Lung (tissue), 12 donors: ENCODE results near the gene SLC16A13. TPM values are rescaled to one million over a fixed set of nuclear protein-coding genes. Genes with fewer than 3 reads are reported as not detected.
A peak's percentile ranks its signal among the peaks of the same experiment; 100 is the strongest.

ENCODE experiments used
- ATAC-seq: fragments of 200-7000 bp; cut with Tn5 transposase; one replicate; pipeline ENCODE4 v1.9.1; 2020; ENCODE audit warnings: moderate number of reproducible peaks; ENCODE audit not compliant: insufficient read depth, low FRiP score
- DNase-seq, 3 donors: peaks; one replicate each; pipeline ENCODE4 v3.0.0-alpha.2; 2013 to 2017
- H3K27ac ChIP-seq, 2 donors: one replicate each; pipeline ENCODE4 v1.5.1; 2013; ENCODE audit warnings: mild to moderate bottlenecking in 2 of 2, moderate library complexity in 2 of 2, control low read depth in 1 of 2, inconsistent platforms in 1 of 2, low read depth in 1 of 2, low read length in 1 of 2
- H3K27me3 ChIP-seq, 3 donors: one replicate each; pipeline ENCODE4 v1.5.1; 2013; ENCODE audit warnings: low read length in 2 of 3; ENCODE audit not compliant: control insufficient read depth in 3 of 3, insufficient read depth in 3 of 3
- H3K36me3 ChIP-seq, 4 donors: one replicate each; pipeline ENCODE4 v1.5.1; 2013; ENCODE audit warnings: low read length in 4 of 4, mild to moderate bottlenecking in 1 of 4, moderate library complexity in 1 of 4; ENCODE audit not compliant: control insufficient read depth in 4 of 4, insufficient read depth in 4 of 4
- H3K4me1 ChIP-seq, 5 donors: one replicate each; pipeline ENCODE4 v1.5.1; 2013; ENCODE audit warnings: low read length in 5 of 5, mild to moderate bottlenecking in 2 of 5, moderate library complexity in 1 of 5; ENCODE audit not compliant: control insufficient read depth in 5 of 5, insufficient read depth in 5 of 5
- H3K4me3 ChIP-seq: one replicate; pipeline ENCODE4 v1.5.1; 2013; ENCODE audit warnings: mild to moderate bottlenecking, control low read depth, moderate library complexity
- H3K9ac ChIP-seq, 2 donors: one replicate each; pipeline ENCODE4 v1.5.1; 2013; ENCODE audit warnings: low read length in 2 of 2, control low read depth in 1 of 2; ENCODE audit not compliant: insufficient read depth in 1 of 2
- H3K9me3 ChIP-seq, 4 donors: one replicate each; pipeline ENCODE4 v1.5.1; 2013; ENCODE audit warnings: low read length in 3 of 4, mild to moderate bottlenecking in 1 of 4, moderate library complexity in 1 of 4; ENCODE audit not compliant: control insufficient read depth in 4 of 4, insufficient read depth in 3 of 4
- WGBS, 2 donors: extraction: QIAGEN DNeasy Blood & Tissue Kit; methylation state at CpG; one replicate each; pipeline ENCODE4 v1.1.7; 2013; 5-methylcytosine and 5-hydroxymethylcytosine counted together
- polyA plus RNA-seq, 2 donors: library from polyadenylated mRNA; stranded (reverse); fragments of 200-250 nt; gene quantifications; one replicate each; pipeline ENCODE4 v1.2.1, GENCODE V29; 2013
- total RNA-seq, 2 donors: library from RNA; depleted of rRNA in 1 of 2; stranded (reverse); fragments of >200 nt in 1 of 2; gene quantifications; one replicate each; pipeline ENCODE4 v1.2.1, GENCODE V29; 2014 to 2021
- TF ChIP-seq, protein P1 (sequence below): IDR thresholded peaks from 2 replicates; pipeline ENCODE4 v1.5.1; 2012; ENCODE audit warnings: mild to moderate bottlenecking; ENCODE audit errors: control extremely low read depth, extremely low read depth
- donor health status: control.
- donor health status: control.
- donor health status: Bipolar disorder and iron deficiency.
- donor health status: healthy.
- donor health status: DM: yes; HTN: yes; CAD: no.

SLC16A13 gene
- total and polyA plus RNA-seq, 4 donors: 1.3 to 23.6 (median 6.3) TPM

DNA sequence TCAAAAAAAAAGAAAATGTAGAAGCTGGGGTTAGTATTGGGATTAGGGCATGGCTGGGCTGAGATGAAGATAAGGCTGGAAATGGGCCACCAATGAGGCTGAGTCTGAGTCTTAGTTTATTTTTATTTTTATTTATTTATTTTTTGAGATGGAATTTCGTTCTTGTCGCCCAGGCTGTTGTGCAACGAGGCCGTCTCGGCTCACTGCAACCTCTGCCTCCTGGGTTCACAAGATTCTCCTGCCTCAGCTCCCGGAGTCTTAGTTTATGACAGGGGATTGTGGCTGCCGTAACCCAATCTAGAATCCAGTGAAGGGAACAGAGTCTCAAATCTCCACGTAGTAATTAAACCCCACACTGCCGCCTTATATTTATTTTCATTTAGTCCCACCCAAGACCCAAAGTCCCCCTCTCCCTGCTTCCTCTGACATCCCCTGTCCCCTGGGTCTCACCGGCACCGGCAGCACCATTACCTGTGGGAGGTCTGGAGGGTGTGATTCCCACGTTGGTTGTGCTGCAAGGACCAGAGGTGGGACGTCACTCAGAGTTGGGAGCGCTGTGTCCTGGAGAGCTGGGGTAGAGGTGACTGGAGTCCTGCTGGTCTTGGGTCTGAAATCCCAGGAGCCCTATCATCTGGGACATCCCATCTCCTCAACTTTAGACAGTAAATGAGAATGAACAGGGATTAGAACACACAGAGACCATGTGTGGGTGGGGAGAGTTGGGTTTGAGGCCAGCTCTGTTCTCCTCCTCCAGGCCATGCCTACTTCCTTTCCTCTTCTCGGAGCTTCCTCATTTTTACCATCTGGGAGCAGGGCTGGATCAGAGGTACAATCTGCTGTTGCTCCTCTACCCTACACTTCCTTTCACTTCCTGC is 44.0 kb downstream of the SLC16A13 start, which contains the start of gene CLEC10A:
TSS of gene CLEC10A (minus strand) at position 671 of the 875 bp plus-strand sequence. CDS start 1,439 bp downstream, outside the sequence.
- H3K9ac ChIP-seq: no peak within 1 kb of the TSS
- H3K9me3 ChIP-seq: no peaks in the 10 kb centered on the region
- H3K4me3 ChIP-seq: no peak within 1 kb of the TSS
- ATAC-seq (no peak), DNase-seq (peak in 1 of 3 donors; percentile 35)
- no peaks in the 10 kb centered on the region for H3K27me3 ChIP-seq
- H3K36me3 ChIP-seq: no peaks in the 10 kb centered on the region
- TF ChIP-seq, protein P1, sequence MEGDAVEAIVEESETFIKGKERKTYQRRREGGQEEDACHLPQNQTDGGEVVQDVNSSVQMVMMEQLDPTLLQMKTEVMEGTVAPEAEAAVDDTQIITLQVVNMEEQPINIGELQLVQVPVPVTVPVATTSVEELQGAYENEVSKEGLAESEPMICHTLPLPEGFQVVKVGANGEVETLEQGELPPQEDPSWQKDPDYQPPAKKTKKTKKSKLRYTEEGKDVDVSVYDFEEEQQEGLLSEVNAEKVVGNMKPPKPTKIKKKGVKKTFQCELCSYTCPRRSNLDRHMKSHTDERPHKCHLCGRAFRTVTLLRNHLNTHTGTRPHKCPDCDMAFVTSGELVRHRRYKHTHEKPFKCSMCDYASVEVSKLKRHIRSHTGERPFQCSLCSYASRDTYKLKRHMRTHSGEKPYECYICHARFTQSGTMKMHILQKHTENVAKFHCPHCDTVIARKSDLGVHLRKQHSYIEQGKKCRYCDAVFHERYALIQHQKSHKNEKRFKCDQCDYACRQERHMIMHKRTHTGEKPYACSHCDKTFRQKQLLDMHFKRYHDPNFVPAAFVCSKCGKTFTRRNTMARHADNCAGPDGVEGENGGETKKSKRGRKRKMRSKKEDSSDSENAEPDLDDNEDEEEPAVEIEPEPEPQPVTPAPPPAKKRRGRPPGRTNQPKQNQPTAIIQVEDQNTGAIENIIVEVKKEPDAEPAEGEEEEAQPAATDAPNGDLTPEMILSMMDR: no peak
- H3K4me1 ChIP-seq: peaks cover 0 to 4% (median 0%) of the 10 kb centered on the region in 5 donors
- H3K27ac ChIP-seq: peak within 1 kb of the TSS in 1 of 2 donors; percentile 24
- 64 to 69% methylated on average over 15 of the region's 15 CpGs for WGBS, 2 donors

DNA sequence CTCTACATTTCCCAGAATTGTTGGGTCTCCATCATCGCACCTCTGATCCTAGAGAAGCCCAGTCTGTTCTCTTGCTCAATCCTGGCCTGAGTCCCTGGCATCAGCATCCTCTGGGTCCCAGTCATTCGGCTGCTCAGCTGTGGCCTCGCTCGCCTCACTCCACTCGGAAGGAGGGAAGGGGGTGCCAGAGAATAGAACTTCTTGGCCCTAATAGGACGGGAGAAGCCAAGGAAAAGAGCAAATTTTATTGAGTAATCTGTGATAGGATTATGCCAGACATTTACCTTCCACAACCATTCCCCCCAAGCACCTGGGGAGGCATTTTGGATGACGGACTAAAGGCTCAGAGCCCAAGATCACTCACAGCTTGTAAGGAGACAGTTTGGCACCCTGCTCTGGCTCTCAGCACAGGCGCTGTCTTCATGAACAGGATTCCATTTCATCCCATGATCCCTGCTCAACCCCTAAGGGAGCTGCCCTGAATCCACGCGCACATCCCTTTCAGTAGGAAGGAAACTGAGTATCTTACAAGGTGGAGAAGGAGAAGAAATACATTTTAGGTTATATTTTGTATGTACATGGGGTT is 44.7 kb downstream of the SLC16A13 start:
- ATAC-seq: peak; percentile 43
- WGBS, 2 donors: 56 to 69% methylated on average over 10 of the region's 10 CpGs
- Histone ChIP-seq H3K27me3 (no peaks in the 10 kb centered on the region), H3K27ac (peak overlapping the region in 1 of 2 donors; percentile 24), H3K9ac (no peak overlapping the region), H3K4me1 (peaks cover 0 to 4% (median 0%) of the 10 kb centered on the region in 5 donors), H3K4me3 (no peak overlapping the region), H3K9me3 (no peaks in the 10 kb centered on the region), H3K36me3 (no peaks in the 10 kb centered on the region)
- TF ChIP-seq, protein P1: no peak
- peak in 2 of 3 donors; percentile 6 to 56 for DNase-seq

DNA sequence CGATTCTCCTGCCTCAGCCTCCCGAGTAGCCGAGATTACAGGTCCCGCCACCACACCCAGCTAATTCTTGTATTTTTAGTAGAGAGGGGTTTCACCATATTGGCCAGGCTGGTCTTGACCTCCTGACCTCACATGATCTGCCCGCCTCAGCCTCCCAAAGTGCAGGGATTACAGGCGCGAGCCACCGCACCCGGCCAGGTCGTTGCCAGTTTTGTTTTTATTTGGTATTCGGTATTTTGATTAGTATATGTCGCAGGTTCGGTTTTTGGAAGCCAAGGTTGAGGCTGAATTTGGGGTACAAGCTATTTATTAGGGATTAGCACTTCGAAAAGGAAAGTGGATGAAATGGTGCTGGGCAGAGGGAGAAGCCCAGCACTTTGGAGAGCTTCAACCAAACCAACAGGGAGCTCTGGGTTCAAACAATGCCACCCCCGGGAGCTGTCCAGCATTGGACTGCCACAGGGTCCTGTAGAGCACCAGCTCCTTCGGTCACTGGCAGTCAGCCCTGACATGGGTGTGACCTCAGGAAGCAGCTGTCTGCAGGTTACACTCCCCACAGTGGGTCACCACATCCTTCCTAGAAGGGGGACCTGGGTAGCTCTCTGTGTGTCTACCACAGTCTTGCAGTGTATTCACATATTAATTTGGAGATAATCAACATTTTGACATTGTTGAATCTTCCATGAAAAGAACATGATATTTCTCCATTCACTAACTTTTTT is 45.7 kb downstream of the SLC16A13 start:
- 81 to 85% methylated on average over 16 of the region's 16 CpGs for WGBS, 2 donors
- Histone ChIP-seq H3K9me3 (no peaks in the 10 kb centered on the region), H3K27me3 (no peaks in the 10 kb centered on the region), H3K36me3 (no peaks in the 10 kb centered on the region), H3K27ac (no peak overlapping the region), H3K9ac (no peak overlapping the region), H3K4me3 (no peak overlapping the region), H3K4me1 (peaks cover 0 to 4% (median 0%) of the 10 kb centered on the region in 5 donors)
- DNase-seq: peak in 1 of 3 donors; percentile 13
- TF ChIP-seq, protein P1: no peak
- no peak for ATAC-seq
